ENCODE results near the gene ST7. TPM values are rescaled to one million over a fixed set of nuclear protein-coding genes. Genes with fewer than 3 reads are reported as not detected.
"Not testable (repeated sequence)": the region's sequence is repeated elsewhere in the genome, so short reads cannot be mapped to it uniquely, and the experiment has no call there.

Gene ST7
- total RNA-seq, 4 donors from 2014 or later, result 7.2 to 47.9 (median 19.1) TPM

DNA sequence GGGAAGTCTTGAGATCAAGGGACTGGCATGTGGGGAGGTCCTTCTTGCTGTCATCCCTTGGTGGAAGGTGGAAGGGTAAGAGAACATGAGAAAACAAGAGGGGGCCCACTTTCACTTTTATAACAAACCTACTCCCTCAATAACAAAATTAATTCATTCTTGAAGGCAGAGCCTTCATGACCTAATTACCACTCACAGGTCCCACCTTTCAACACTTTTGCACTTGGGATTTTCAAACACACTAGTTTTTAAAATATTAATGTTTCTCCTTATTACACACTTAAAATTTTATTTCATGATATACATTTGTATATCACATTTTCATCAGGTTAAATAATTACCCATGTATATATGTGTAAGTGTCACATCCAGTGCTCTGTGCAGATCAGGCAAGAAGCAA is 2.0 kb downstream of the ST7 start:
- TF ChIP-seq, protein P1, sequence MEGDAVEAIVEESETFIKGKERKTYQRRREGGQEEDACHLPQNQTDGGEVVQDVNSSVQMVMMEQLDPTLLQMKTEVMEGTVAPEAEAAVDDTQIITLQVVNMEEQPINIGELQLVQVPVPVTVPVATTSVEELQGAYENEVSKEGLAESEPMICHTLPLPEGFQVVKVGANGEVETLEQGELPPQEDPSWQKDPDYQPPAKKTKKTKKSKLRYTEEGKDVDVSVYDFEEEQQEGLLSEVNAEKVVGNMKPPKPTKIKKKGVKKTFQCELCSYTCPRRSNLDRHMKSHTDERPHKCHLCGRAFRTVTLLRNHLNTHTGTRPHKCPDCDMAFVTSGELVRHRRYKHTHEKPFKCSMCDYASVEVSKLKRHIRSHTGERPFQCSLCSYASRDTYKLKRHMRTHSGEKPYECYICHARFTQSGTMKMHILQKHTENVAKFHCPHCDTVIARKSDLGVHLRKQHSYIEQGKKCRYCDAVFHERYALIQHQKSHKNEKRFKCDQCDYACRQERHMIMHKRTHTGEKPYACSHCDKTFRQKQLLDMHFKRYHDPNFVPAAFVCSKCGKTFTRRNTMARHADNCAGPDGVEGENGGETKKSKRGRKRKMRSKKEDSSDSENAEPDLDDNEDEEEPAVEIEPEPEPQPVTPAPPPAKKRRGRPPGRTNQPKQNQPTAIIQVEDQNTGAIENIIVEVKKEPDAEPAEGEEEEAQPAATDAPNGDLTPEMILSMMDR (IDR thresholded peaks at IDR 0.05), result no peak
- TF ChIP-seq POLR2AphosphoS5 (IDR thresholded peaks at IDR 0.05) (no peak), EP300 (IDR thresholded peaks at IDR 0.05; ENCODE audit: low read depth) (no peak), POLR2A (IDR thresholded peaks at IDR 0.05) (no peak)
- H3K4me3 ChIP-seq, result peak overlapping the region in 1 of 4 donors; percentile 96

DNA sequence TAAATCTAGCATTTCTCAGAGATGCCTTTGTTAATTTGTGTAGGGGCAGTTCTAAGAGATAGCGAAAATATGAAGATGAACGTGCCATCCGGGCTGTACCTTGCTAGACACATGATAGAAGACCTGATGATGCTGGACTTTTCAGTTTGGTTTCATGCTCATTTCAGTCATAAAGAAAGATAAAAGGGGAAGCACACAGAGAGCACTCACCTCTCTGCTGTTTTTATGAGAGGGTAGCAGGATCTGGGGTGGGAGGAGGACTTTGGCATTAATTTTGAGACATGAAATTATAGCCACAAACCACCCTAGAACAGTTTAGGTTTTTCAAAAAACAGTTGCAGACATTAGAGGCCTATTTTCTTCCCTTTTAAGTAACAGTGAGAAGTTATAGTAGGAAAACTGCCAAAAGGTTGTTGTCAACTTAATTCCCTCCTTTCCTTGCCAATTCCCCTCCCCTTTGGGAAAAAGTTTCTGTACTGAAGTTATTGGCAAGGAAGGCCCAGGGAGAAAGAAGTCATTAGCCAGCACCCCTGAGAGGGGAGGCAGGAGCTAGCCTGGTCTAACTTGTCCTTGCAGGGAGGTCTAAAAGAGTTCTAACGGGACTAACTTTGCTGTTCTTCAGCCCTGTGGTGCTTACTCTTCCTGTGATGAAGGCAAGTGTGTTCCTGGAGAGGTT is 2.6 kb downstream of the ST7 start:
- intact Hi-C loops (cut with DNase I; ENCODE audit: low total_unique reads), result no loop called here
- no peak for DNase-seq
- no peaks in the 10 kb centered on the region for H3K9me3 ChIP-seq
- no peaks in the 10 kb centered on the region for H3K27me3 ChIP-seq
- TF ChIP-seq POLR2A (IDR thresholded peaks at IDR 0.05), result no peak
- no peak for TF ChIP-seq POLR2AphosphoS5 (IDR thresholded peaks at IDR 0.05)
- TF ChIP-seq, protein P1 (IDR thresholded peaks at IDR 0.05), result no peak
- TF ChIP-seq EP300 (IDR thresholded peaks at IDR 0.05; ENCODE audit: low read depth), result no peak
- no peak overlapping the region for H3K4me3 ChIP-seq
- no peaks in the 10 kb centered on the region for H3K36me3 ChIP-seq
- peak overlapping the region; percentile 32 to 100 (median 99) for H3K27ac ChIP-seq
- 61 to 65% methylated on average over 3 to 4 of the region's 4 CpGs for WGBS, 2 donors (ENCODE audit: low coverage in 1 of 2)
- peaks cover 5 to 34% (median 22%) of the 10 kb centered on the region in 4 donors for H3K4me1 ChIP-seq
- in situ Hi-C loops (cut with MboI; ENCODE audit: low pct_ligation_motif_present in 1 of 4, low pct_unique_long_range_greater_than_20kb in 1 of 4, low sequenced_read_pairs in 3 of 4), result loop anchor here in 1 of 4 donors (25.0 kb wide), 1 partner anchor 1231 kb away; the partner anchor contains the start of gene LSM8

More for the DNA sequence above, 2.0 kb downstream of the ST7 start:
- in situ Hi-C loops (cut with MboI; ENCODE audit: low pct_ligation_motif_present in 1 of 4, low pct_unique_long_range_greater_than_20kb in 1 of 4, low sequenced_read_pairs in 3 of 4) (loop anchor here in 1 of 4 donors (25.0 kb wide), 1 partner anchor 1232 kb away; the partner anchor contains the start of gene LSM8), intact Hi-C loops (cut with DNase I; ENCODE audit: low total_unique reads) (no loop called here)
- Histone ChIP-seq H3K4me1 (peaks cover 5 to 34% (median 22%) of the 10 kb centered on the region in 4 donors), H3K27ac (peak overlapping the region; percentile 99 to 100 (median 100)), H3K27me3 (no peaks in the 10 kb centered on the region), H3K36me3 (no peaks in the 10 kb centered on the region), H3K9me3 (no peaks in the 10 kb centered on the region)
- no peak for DNase-seq

DNA sequence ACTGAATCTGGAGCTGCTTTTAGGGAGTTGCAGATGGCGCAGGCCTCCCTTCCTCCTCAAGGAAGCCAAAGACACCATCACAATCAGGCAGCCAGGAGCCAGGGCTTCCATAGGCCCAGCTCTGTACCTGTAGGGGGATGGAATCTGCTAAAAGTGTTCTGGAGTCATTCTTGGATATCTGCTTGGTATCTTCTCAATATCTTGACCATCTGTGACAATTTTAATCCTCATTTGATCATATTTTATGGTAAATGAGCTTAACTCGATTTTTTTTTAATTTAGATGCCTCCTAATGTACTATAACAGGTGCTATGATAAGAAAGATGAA is 3.1 kb downstream of the ST7 start:
- intact Hi-C loops (cut with DNase I; ENCODE audit: low total_unique reads), result no loop called here
- H3K36me3 ChIP-seq, result no peaks in the 10 kb centered on the region
- no peaks in the 10 kb centered on the region for H3K27me3 ChIP-seq
- peak overlapping the region; percentile 32 to 100 (median 99) for H3K27ac ChIP-seq
- DNase-seq, result no peak
- TF ChIP-seq POLR2AphosphoS5 (IDR thresholded peaks at IDR 0.05), result no peak
- TF ChIP-seq EP300 (IDR thresholded peaks at IDR 0.05; ENCODE audit: low read depth), result no peak
- TF ChIP-seq POLR2A (IDR thresholded peaks at IDR 0.05), result no peak
- TF ChIP-seq, protein P1 (IDR thresholded peaks at IDR 0.05), result no peak
- WGBS, 2 donors (ENCODE audit: low coverage in 1 of 2), result 78 to 83% methylated on average over 1 to 2 of the region's 2 CpGs
- no peak overlapping the region for H3K4me3 ChIP-seq
- in situ Hi-C loops (cut with MboI; ENCODE audit: low pct_ligation_motif_present in 1 of 4, low pct_unique_long_range_greater_than_20kb in 1 of 4, low sequenced_read_pairs in 3 of 4), result loop anchor here in 1 of 4 donors (25.0 kb wide), 1 partner anchor 1231 kb away; the partner anchor contains the start of gene LSM8
- peaks cover 5 to 34% (median 22%) of the 10 kb centered on the region in 4 donors for H3K4me1 ChIP-seq
- no peaks in the 10 kb centered on the region for H3K9me3 ChIP-seq

DNA sequence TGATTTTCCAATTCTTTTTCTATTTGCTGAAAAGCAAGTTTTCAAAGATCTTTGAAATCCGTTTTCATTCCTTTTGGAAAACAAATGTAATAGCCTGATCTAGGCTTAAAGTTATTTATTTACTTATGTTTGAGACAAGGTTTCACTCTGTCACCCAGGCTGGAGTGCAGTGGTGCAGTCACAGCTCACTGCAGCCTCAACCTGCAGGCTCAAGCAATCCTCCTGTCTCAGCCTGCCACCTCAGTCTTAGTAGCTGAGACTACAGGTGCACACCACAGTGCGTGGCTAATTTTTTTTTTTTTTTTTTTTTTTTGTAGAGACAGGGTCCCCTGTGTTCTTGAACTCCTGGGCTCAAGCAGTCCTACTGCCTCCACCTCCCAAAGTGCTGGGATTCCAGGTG is 4.6 kb downstream of the ST7 start:
- Histone ChIP-seq H3K27ac (no peak overlapping the region), H3K9me3 (no peaks in the 10 kb centered on the region), H3K27me3 (no peaks in the 10 kb centered on the region), H3K4me3 (no peak overlapping the region), H3K4me1 (peaks cover 5 to 23% (median 14%) of the 10 kb centered on the region in 4 donors), H3K36me3 (no peaks in the 10 kb centered on the region)
- 61 to 69% methylated on average over 2 of the region's 2 CpGs for WGBS, 2 donors (ENCODE audit: low coverage in 1 of 2)
- intact Hi-C loops (cut with DNase I; ENCODE audit: low total_unique reads) (no loop called here), in situ Hi-C loops (cut with MboI; ENCODE audit: low pct_ligation_motif_present in 1 of 4, low pct_unique_long_range_greater_than_20kb in 1 of 4, low sequenced_read_pairs in 3 of 4) (loop anchor here in 1 of 4 donors (25.0 kb wide), 1 partner anchor 1229 kb away; the partner anchor contains the start of gene LSM8)
- TF ChIP-seq EP300 (IDR thresholded peaks at IDR 0.05; ENCODE audit: low read depth), result no peak
- TF ChIP-seq, protein P1 (IDR thresholded peaks at IDR 0.05), result no peak
- TF ChIP-seq POLR2AphosphoS5 (IDR thresholded peaks at IDR 0.05), result no peak
- TF ChIP-seq POLR2A (IDR thresholded peaks at IDR 0.05), result no peak
- DNase-seq, result no peak

DNA sequence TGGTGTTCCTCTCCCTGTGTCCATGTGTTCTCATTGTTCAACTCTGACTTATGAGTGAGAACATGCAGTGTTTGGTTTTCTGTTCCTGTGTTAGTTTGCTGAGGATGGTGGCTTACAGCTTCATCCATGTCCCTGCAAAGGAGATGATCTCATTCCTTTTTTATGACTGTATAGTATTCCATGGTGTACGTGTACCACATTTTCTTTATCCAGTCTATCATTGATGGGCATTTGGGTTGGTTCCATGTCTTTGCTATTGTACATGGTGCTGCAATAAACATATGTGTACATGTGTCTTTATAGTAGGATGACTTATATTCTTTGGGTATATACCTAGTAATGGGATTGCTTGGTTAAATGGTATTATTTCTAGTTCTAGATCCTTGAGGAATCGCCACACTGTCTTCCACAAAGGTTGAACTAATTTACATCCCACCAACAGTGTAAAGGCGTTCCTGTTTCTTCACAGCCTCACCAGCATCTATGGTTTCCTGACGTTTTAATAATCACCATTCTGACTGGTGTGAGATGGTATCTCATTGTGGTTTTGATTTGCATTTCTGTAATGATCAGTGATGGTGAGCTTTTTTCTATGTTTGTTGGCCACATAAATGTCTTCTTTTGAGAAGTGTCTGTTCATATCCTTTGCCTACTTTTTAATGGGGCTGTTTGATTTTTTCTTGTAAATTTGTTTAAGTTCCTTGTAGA is 8.8 kb downstream of the ST7 start:
- 67 to 79% methylated on average over 3 to 4 of the region's 4 CpGs for WGBS, 2 donors (ENCODE audit: low coverage in 1 of 2)
- H3K4me1 ChIP-seq; intact Hi-C loops (cut with DNase I; ENCODE audit: low total_unique reads); H3K27ac ChIP-seq; DNase-seq; H3K4me3 ChIP-seq; H3K27me3 ChIP-seq; H3K36me3 ChIP-seq; H3K9me3 ChIP-seq: not testable (repeated sequence)
- in situ Hi-C loops (cut with MboI; ENCODE audit: low pct_ligation_motif_present in 1 of 4, low pct_unique_long_range_greater_than_20kb in 1 of 4, low sequenced_read_pairs in 3 of 4), result loop anchor here in 1 of 4 donors (25.0 kb wide), 1 partner anchor 1225 kb away; the partner anchor contains the start of gene LSM8

Data from transverse colon (tissue), 4 donors.